Panc1 (cell line): ENCODE data around the gene KRT76. TPM values are rescaled to one million over a fixed set of nuclear protein-coding genes. Genes with fewer than 3 reads are reported as not detected.

ENCODE experiments used
- ATAC-seq: fragments of 200-7000 bp; cut with Tn5 transposase; 2 replicates; pipeline ENCODE4 v1.9.1; 2020; ENCODE audit warnings: mild to moderate bottlenecking, moderate library complexity
- BruUV-seq: library from RNA; stranded (reverse); fragments of 400-500 nt; replicated peaks from 2 replicates; lab custom pipeline; 2021; lab: Mats Ljungman, UMichigan
- CTCF ChIA-PET: fragments of 300-600 bp; sonication (Branson Sonifier 250); formaldehyde crosslinking; loops from one replicate; lab custom pipeline; 2022; ENCODE audit warnings: antibody characterized with exemption; lab: Charles Lee
- POLR2A ChIA-PET: fragments of 300-600 bp; sonication (Branson Sonifier 250); formaldehyde crosslinking; loops from one replicate; lab custom pipeline; 2022; ENCODE audit warnings: antibody characterized with exemption; lab: Charles Lee
- DNase-seq: peaks from one replicate; pipeline ENCODE4 v3.0.0-alpha.2; 2010; ENCODE audit warnings: low read depth, low spot score
- H3K27ac ChIP-seq: 2 replicates; pipeline ENCODE4 v1.5.1; 2011; ENCODE audit warnings: mild to moderate bottlenecking, low read length, inconsistent platforms
- H3K27me3 ChIP-seq: fragments of 200-500 bp; sonication (Bioruptor generic); 2 replicates; pipeline ENCODE4 v1.6.0; 2014; ENCODE audit warnings: low read length, inconsistent platforms; ENCODE audit not compliant: control insufficient read depth, insufficient read depth
- H3K36me3 ChIP-seq: fragments of 200-500 bp; sonication (Bioruptor generic); 2 replicates; pipeline ENCODE4 v1.5.1; 2014; ENCODE audit warnings: inconsistent platforms, mild to moderate bottlenecking, low read length, moderate library complexity; ENCODE audit not compliant: control insufficient read depth, insufficient read depth
- H3K4me1 ChIP-seq: 2 replicates; pipeline ENCODE4 v1.5.1; 2011; ENCODE audit warnings: inconsistent platforms, mild to moderate bottlenecking, low read length, moderate library complexity; ENCODE audit not compliant: control insufficient read depth, insufficient read depth
- H3K4me3 ChIP-seq, 2 experiments: 2 replicates each; pipeline ENCODE4 v1.5.1; 2011 to 2012; ENCODE audit warnings: low read depth in 2 of 2, low read length in 2 of 2, mild to moderate bottlenecking in 2 of 2, inconsistent platforms in 1 of 2, moderate library complexity in 1 of 2
- H3K9me3 ChIP-seq: fragments of 200-500 bp; sonication (Bioruptor generic); 2 replicates; pipeline ENCODE4 v1.5.1; 2014; ENCODE audit warnings: low read depth, mild to moderate bottlenecking, inconsistent platforms, low read length, moderate library complexity; ENCODE audit not compliant: control insufficient read depth, insufficient read depth
- CTCF ChIP-seq: fragments of 450-650 bp; IDR thresholded peaks from 2 replicates; pipeline ENCODE4 v1.5.1; 2017; ENCODE audit warnings: mild to moderate bottlenecking
- POLR2AphosphoS5 ChIP-seq: IDR thresholded peaks from 2 replicates; pipeline ENCODE4 v1.6.1; 2012; ENCODE audit warnings: mild to moderate bottlenecking, low read depth, low read length, moderate library complexity
- SIN3A ChIP-seq: IDR thresholded peaks from 2 replicates; pipeline ENCODE4 v1.6.1; 2012; ENCODE audit warnings: low read depth, mild to moderate bottlenecking, low read length, moderate library complexity, borderline replicate concordance; ENCODE audit not compliant: insufficient read depth
- TCF7L2 ChIP-seq: IDR thresholded peaks from 2 replicates; pipeline ENCODE4 v1.6.1; 2011; ENCODE audit warnings: mild to moderate bottlenecking, low read depth, low read length, inconsistent platforms
- in situ Hi-C: cut with HindIII; loops from 2 replicates; pipeline ENCODE4 v1.10.0; 2016; ENCODE audit warnings: low sequenced_read_pairs, low pct_unique_long_range_greater_than_20kb
- intact Hi-C: fragments of 100-400 bp; cut with micrococcal nuclease; formaldehyde crosslinking; loops from one replicate; pipeline ENCODE4 v1.10.0; 2022; ENCODE audit not compliant: unreplicated experiment
- total RNA-seq: library from RNA; stranded (reverse); gene quantifications from one replicate; pipeline ENCODE4 v1.2.1, GENCODE V29; 2021; ENCODE audit not compliant: unreplicated experiment
- TF ChIP-seq, protein P1 (sequence below), 2 experiments: IDR thresholded peaks; 2 replicates each; pipeline ENCODE4 v1.6.1; 2011 to 2012; ENCODE audit warnings: low read depth in 2 of 2, control low read depth in 1 of 2, low read length in 1 of 2, mild to moderate bottlenecking in 1 of 2, moderate library complexity in 1 of 2; ENCODE audit not compliant: insufficient read depth in 1 of 2

KRT76 gene
- total RNA-seq, 1 experiment from 2014 or later, result not detected

DNA sequence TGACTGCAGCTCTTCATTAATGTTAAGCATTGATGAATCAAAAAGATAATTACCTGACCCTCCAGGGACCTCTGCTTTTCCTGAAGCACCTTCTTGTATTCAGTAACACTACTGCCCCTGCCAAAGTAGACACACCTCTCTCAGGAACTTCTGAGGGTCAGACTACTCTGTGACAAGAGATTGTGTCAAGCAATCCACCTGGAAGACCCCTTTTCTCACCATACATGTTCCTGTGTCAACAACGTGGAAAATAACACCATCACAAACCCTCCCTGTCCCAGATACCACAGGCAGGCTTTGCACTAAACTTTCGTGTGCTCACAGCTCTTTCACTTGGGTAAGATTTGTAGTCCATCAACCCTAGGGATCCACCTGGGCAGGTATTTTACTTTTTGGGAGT, 13.2 kb downstream of the KRT76 start:
- no TSS peak for BruUV-seq
- H3K27ac ChIP-seq, result no peak overlapping the region
- TF ChIP-seq, protein P1, sequence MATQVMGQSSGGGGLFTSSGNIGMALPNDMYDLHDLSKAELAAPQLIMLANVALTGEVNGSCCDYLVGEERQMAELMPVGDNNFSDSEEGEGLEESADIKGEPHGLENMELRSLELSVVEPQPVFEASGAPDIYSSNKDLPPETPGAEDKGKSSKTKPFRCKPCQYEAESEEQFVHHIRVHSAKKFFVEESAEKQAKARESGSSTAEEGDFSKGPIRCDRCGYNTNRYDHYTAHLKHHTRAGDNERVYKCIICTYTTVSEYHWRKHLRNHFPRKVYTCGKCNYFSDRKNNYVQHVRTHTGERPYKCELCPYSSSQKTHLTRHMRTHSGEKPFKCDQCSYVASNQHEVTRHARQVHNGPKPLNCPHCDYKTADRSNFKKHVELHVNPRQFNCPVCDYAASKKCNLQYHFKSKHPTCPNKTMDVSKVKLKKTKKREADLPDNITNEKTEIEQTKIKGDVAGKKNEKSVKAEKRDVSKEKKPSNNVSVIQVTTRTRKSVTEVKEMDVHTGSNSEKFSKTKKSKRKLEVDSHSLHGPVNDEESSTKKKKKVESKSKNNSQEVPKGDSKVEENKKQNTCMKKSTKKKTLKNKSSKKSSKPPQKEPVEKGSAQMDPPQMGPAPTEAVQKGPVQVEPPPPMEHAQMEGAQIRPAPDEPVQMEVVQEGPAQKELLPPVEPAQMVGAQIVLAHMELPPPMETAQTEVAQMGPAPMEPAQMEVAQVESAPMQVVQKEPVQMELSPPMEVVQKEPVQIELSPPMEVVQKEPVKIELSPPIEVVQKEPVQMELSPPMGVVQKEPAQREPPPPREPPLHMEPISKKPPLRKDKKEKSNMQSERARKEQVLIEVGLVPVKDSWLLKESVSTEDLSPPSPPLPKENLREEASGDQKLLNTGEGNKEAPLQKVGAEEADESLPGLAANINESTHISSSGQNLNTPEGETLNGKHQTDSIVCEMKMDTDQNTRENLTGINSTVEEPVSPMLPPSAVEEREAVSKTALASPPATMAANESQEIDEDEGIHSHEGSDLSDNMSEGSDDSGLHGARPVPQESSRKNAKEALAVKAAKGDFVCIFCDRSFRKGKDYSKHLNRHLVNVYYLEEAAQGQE (IDR thresholded peaks at IDR 0.05; ENCODE audit: insufficient read depth in 1 of 2, low read depth in 2 of 2, low read length in 1 of 2), result no peak
- TF ChIP-seq POLR2AphosphoS5, result no peak
- no peak for TF ChIP-seq TCF7L2
- TF ChIP-seq SIN3A, result no peak
- TF ChIP-seq CTCF, result no peak
- no peaks in the 10 kb centered on the region for H3K4me1 ChIP-seq
- no peaks in the 10 kb centered on the region for H3K36me3 ChIP-seq
- ChIA-PET POLR2A (no interaction called here), CTCF (interaction anchor here (0.6 kb wide), 1 partner anchor 182 kb away, joined by 3 read pairs; no protein-coding TSS in a partner anchor)
- intact Hi-C loops, result no loop called here
- no peak for ATAC-seq
- peaks cover 4% of the 10 kb centered on the region for H3K27me3 ChIP-seq
- DNase-seq, result no peak
- H3K9me3 ChIP-seq, result 0 out of 2 replicates have a peak, but pooled peaks cover 10% of the 10 kb centered on the region
- in situ Hi-C loops, result no loop called here
- H3K4me3 ChIP-seq, result no peak overlapping the region

DNA sequence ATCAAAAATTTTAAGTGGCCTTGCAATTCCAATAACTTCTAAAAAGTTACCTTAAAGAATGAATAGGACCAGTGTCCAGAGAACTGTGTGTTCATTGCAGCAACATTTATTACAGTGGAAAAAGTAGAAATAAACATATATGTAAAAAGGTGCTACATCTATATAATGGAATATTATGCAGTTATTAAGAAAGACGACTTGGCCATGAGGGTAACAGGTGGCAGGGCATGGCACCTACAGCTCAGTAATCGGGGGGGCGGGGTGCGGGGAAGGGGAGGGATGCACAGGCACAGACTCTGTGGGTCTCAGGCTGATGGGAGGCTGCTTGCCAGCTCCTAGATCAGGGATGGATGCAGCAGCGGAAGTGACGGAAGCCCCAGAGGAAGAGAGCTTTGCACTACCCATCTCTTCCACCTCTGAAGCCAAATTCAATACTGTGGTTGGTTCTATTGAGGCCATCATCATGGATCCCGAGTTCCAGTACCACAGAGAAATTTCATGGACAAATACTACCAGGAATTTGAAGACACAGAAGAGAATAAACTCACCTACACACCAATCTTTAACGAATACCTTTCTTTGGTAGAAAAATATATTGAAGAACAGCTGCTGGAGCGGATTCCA, 14.0 kb downstream of the KRT76 start:
- no peak overlapping the region for H3K27ac ChIP-seq
- TF ChIP-seq POLR2AphosphoS5 (no peak), CTCF (no peak), SIN3A (no peak), TCF7L2 (no peak)
- TF ChIP-seq, protein P1 (IDR thresholded peaks at IDR 0.05; ENCODE audit: insufficient read depth in 1 of 2, low read depth in 2 of 2, low read length in 1 of 2), result no peak

More for the DNA sequence above, 14.0 kb downstream of the KRT76 start:
- no TSS peak for BruUV-seq
- DNase-seq, result no peak
- POLR2A ChIA-PET, result no interaction called here
- intact Hi-C loops, result no loop called here
- CTCF ChIA-PET, result no interaction called here
- Histone ChIP-seq H3K4me1 (no peaks in the 10 kb centered on the region), H3K4me3 (no peak overlapping the region), H3K9me3 (0 out of 2 replicates have a peak, but pooled peaks cover 10% of the 10 kb centered on the region), H3K27me3 (peaks cover 4% of the 10 kb centered on the region), H3K36me3 (no peaks in the 10 kb centered on the region)
- ATAC-seq, result no peak
- in situ Hi-C loops, result no loop called here
